Gastroesophageal sphincter (tissue), 4 donors: ENCODE measurements around the gene TRIM17. TPM values are rescaled to one million over a fixed set of nuclear protein-coding genes. Genes with fewer than 3 reads are reported as not detected.

ENCODE experiments used
- ATAC-seq: fragments of 150-250 bp; one replicate; pipeline ENCODE4 v1.9.1; 2016; ENCODE audit warnings: mild to moderate bottlenecking, moderate library complexity
- H3K27ac ChIP-seq, 4 donors: fragments of 200-600 bp; sonication (generic) in 3 of 4; 1 replicate in 3 of 4; 2 replicates in 1 of 4; pipeline ENCODE4 v1.5.1; 2016 to 2019
- H3K27me3 ChIP-seq: fragments of 200-600 bp; sonication (generic); one replicate; pipeline ENCODE4 v1.5.1; 2019
- H3K36me3 ChIP-seq, 2 donors: fragments of 200-600 bp; sonication (generic); one replicate each; pipeline ENCODE4 v1.5.1; 2019; ENCODE audit warnings: control low read depth in 1 of 2
- H3K4me1 ChIP-seq, 3 donors: fragments of 200-600 bp; sonication (generic); 1 replicate in 2 of 3; 2 replicates in 1 of 3; pipeline ENCODE4 v1.5.1; 2016 to 2019; ENCODE audit warnings: control low read depth in 2 of 3
- H3K4me3 ChIP-seq, 2 donors: fragments of 200-600 bp; sonication (generic); one replicate each; pipeline ENCODE4 v1.5.1; 2019; ENCODE audit warnings: mild to moderate bottlenecking in 1 of 2, moderate library complexity in 1 of 2
- H3K9me3 ChIP-seq, 3 donors: fragments of 200-600 bp; sonication (generic); one replicate each; pipeline ENCODE4 v1.5.1; 2017 to 2019; ENCODE audit warnings: control low read depth in 2 of 3
- EP300 ChIP-seq: sonication (generic); formaldehyde crosslinking; IDR thresholded peaks from one replicate; pipeline ENCODE4 v1.6.1; 2017; ENCODE audit warnings: antibody characterized with exemption, mild to moderate bottlenecking
- POLR2A ChIP-seq, 2 donors: fragments of 450-650 bp; IDR thresholded peaks; one replicate each; pipeline ENCODE4 v1.6.1; 2017; ENCODE audit warnings: antibody characterized with exemption in 2 of 2, mild to moderate bottlenecking in 2 of 2, moderate library complexity in 1 of 2
- POLR2AphosphoS5 ChIP-seq: sonication (generic); formaldehyde crosslinking; IDR thresholded peaks from one replicate; pipeline ENCODE4 v1.6.1; 2017; ENCODE audit warnings: antibody characterized with exemption
- WGBS, 2 donors: methylation state at CpG; one replicate each; pipeline ENCODE4 v1.1.5; 2018; ENCODE audit warnings: low coverage in 1 of 2; 5-methylcytosine and 5-hydroxymethylcytosine counted together
- total RNA-seq, 4 donors: library from RNA; depleted of rRNA; stranded (reverse); fragments of >200 nt; gene quantifications; one replicate each; pipeline ENCODE4 v1.1.0, GENCODE V29; 2016
- TF ChIP-seq, protein P1 (sequence below), 4 experiments: fragments of 200-600 bp in 2 of 4; fragments of 450-650 bp in 2 of 4; sonication (generic) in 1 of 4; IDR thresholded peaks; one replicate each; pipeline ENCODE4 v1.5.1; 2017 to 2019; ENCODE audit warnings: antibody characterized with exemption in 4 of 4, mild to moderate bottlenecking in 2 of 4, moderate library complexity in 2 of 4

Gene TRIM17
- total RNA-seq, 4 donors from 2014 or later, result not detected

DNA sequence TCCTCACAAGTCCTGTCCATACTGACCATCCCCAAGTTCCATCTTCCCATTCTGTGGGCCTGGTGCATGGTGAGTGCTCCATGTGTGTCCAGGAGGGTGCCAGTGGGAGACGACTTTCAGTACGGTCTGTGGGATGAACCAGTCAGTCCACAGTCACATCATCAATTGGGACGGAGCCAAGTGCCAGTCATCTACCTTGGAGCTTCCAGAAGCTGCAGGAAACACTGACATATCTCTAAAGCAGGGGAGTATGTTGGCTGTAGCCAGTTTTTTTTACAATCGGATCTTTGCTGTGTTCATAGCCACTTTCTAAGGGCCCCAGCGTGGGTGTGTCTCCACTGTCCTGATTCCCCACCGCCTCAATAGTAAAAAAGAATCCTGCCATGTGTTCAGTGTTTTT is 13.6 kb upstream of the TRIM17 start:
- TF ChIP-seq EP300 (no peak), POLR2A (IDR thresholded peaks at IDR 0.05) (no peak), POLR2AphosphoS5 (no peak)
- TF ChIP-seq, protein P1, sequence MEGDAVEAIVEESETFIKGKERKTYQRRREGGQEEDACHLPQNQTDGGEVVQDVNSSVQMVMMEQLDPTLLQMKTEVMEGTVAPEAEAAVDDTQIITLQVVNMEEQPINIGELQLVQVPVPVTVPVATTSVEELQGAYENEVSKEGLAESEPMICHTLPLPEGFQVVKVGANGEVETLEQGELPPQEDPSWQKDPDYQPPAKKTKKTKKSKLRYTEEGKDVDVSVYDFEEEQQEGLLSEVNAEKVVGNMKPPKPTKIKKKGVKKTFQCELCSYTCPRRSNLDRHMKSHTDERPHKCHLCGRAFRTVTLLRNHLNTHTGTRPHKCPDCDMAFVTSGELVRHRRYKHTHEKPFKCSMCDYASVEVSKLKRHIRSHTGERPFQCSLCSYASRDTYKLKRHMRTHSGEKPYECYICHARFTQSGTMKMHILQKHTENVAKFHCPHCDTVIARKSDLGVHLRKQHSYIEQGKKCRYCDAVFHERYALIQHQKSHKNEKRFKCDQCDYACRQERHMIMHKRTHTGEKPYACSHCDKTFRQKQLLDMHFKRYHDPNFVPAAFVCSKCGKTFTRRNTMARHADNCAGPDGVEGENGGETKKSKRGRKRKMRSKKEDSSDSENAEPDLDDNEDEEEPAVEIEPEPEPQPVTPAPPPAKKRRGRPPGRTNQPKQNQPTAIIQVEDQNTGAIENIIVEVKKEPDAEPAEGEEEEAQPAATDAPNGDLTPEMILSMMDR (IDR thresholded peaks at IDR 0.05), result no peak
- ATAC-seq, result no peak
- no peak overlapping the region for H3K27ac ChIP-seq
- no peaks in the 10 kb centered on the region for H3K4me1 ChIP-seq
- no peaks in the 10 kb centered on the region for H3K9me3 ChIP-seq
- no peak overlapping the region for H3K4me3 ChIP-seq
- H3K36me3 ChIP-seq, result no peaks in the 10 kb centered on the region
- 77 to 100% methylated on average over 4 to 6 of the region's 6 CpGs for WGBS, 2 donors
- H3K27me3 ChIP-seq, result peaks cover 63% of the 10 kb centered on the region

DNA sequence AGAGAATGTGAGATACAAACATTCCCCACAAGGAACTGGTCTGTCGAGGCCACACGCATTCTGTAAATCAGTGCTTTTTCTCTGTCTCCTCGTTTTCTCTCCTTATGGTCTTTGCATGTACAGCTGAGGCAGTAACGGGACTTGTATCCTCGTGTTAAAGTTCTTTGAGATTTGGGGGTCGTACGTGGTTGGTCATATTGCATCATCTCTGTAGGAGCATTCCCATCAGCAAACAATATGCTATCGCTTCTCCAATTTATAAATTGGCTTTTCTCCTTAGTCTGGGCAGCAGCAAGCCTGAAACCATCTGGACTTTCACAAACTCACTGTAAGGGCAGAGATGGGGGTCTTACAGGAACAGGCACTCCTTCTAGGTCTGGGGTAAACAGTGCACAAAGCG is 13.0 kb upstream of the TRIM17 start:
- no peaks in the 10 kb centered on the region for H3K36me3 ChIP-seq
- H3K27ac ChIP-seq, result no peak overlapping the region
- H3K4me1 ChIP-seq, result no peaks in the 10 kb centered on the region
- TF ChIP-seq POLR2A (IDR thresholded peaks at IDR 0.05) (no peak), EP300 (no peak), POLR2AphosphoS5 (no peak)
- TF ChIP-seq, protein P1 (IDR thresholded peaks at IDR 0.05), result no peak
- H3K4me3 ChIP-seq, result no peak overlapping the region
- H3K27me3 ChIP-seq, result peaks cover 58% of the 10 kb centered on the region
- 61 to 73% methylated on average over 7 to 8 of the region's 9 CpGs for WGBS, 2 donors
- H3K9me3 ChIP-seq, result no peaks in the 10 kb centered on the region
- no peak for ATAC-seq

DNA sequence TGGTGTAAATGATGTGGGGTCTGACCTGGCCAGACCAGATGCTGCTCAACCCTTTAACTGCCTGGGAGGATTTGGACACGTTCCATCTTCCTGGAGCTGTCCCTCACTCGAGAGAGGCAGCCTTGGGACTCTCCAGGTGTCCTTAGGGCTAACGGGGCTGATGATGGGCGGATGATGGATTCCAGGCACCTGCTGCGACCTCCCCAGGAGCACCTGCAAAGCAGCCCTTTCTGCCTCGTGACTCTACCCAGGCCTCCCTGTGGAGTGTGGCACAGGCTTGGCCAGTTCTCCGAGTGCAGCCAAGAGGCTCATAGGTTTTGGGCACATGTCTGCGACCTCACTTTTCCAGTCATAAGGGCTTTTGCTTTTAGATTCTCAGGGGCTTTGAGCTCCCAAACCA is 12.3 kb upstream of the TRIM17 start:
- peaks cover 51% of the 10 kb centered on the region for H3K27me3 ChIP-seq
- ATAC-seq, result no peak
- TF ChIP-seq, protein P1 (IDR thresholded peaks at IDR 0.05), result no peak
- TF ChIP-seq EP300 (no peak), POLR2A (IDR thresholded peaks at IDR 0.05) (no peak), POLR2AphosphoS5 (no peak)
- no peaks in the 10 kb centered on the region for H3K36me3 ChIP-seq
- no peak overlapping the region for H3K4me3 ChIP-seq
- H3K9me3 ChIP-seq, result no peaks in the 10 kb centered on the region
- H3K4me1 ChIP-seq, result no peaks in the 10 kb centered on the region
- H3K27ac ChIP-seq, result no peak overlapping the region
- WGBS, 2 donors, result no CpG with 5 or more reads among the region's 8 CpGs

DNA sequence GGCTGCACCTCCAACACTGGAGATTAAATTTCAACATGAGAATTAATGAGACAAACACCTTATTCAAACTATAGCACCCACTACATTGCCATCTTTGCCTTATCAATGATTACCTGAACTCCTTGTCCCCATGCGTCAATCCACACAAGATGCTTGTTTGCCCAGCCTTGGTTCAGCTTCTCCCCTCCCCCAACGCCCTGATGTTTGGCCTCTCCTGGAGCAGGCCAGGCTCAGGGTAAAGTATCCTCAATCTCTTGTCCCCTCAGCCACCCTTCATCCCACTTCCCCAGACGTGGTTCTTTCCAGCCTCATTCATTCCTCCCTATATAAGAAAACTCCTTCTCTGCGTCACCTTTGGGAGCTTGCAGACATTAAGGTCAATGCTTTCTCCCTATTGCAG is 11.8 kb upstream of the TRIM17 start:
- H3K4me3 ChIP-seq, result no peak overlapping the region
- peaks cover 50% of the 10 kb centered on the region for H3K27me3 ChIP-seq
- TF ChIP-seq POLR2AphosphoS5 (no peak), POLR2A (IDR thresholded peaks at IDR 0.05) (no peak), EP300 (no peak)
- TF ChIP-seq, protein P1 (IDR thresholded peaks at IDR 0.05), result no peak
- WGBS, 2 donors, result 0 to 62% methylated on average over 1 to 4 of the region's 4 CpGs
- ATAC-seq, result no peak
- no peak overlapping the region for H3K27ac ChIP-seq
- H3K36me3 ChIP-seq, result no peaks in the 10 kb centered on the region
- H3K9me3 ChIP-seq, result no peaks in the 10 kb centered on the region
- no peaks in the 10 kb centered on the region for H3K4me1 ChIP-seq

DNA sequence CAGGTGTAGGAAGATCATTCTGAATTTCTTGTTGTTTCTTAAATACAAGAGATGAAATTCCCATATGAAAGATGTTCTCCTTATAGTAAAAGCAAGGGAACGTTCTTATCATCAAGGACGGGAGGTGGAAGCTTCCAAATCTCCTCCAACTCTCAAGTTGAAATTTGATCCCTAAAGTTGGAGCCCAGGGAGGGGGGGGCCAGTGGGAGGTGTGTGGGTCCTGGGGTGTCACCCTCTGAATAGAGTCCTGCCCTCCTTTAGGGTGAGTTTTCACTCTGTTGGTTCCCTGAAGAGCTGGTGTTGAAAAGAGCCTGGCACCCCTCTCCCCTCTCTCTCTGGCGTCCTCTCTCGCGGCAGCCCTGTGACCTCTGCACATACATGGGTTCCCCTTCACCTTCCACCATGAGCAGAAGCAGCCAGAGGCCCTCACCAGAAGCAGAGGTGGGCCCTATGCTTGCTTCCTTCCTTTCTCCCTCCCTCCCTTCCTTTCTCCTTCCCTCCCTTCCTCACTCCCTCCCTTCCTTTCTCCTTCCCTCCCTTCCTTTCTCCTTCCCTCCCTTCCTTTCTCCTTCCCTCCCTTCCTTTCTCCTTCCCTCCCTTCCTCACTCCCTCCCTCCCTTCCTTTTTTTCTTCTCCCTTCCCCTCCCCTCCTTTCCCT is 10.0 kb upstream of the TRIM17 start:
- Histone ChIP-seq H3K4me3 (no peak overlapping the region), H3K4me1 (no peaks in the 10 kb centered on the region), H3K27me3 (peaks cover 36% of the 10 kb centered on the region), H3K36me3 (no peaks in the 10 kb centered on the region), H3K9me3 (no peaks in the 10 kb centered on the region), H3K27ac (no peak overlapping the region)
- WGBS, 2 donors, result 50 to 57% methylated on average over 2 to 5 of the region's 5 CpGs
- TF ChIP-seq POLR2AphosphoS5 (no peak), EP300 (no peak), POLR2A (IDR thresholded peaks at IDR 0.05) (no peak)
- TF ChIP-seq, protein P1 (IDR thresholded peaks at IDR 0.05), result no peak
- ATAC-seq, result no peak
